Heart left ventricle (tissue), 13 donors: Measurements from ENCODE around the gene TMEM74B.

ENCODE experiments used
- POLR2A ChIP-seq, 2 donors: fragments of 450-650 bp; IDR thresholded peaks; one replicate each; pipeline ENCODE4 v1.6.1; 2017; ENCODE audit warnings: antibody characterized with exemption in 2 of 2, mild to moderate bottlenecking in 2 of 2, moderate library complexity in 2 of 2
- TF ChIP-seq, protein P1 (sequence below), 12 donors: fragments of 200-600 bp; sonication (generic) in 4 of 12; IDR thresholded peaks; one replicate each; pipeline versions ENCODE4 v1.5.0 to v1.8.0; 2018 to 2022; ENCODE audit warnings: antibody characterized with exemption in 12 of 12, mild to moderate bottlenecking in 5 of 12
- donor health status: ischemic (EF 13 %, LVEDD 7.1; RV severe dilation, severe dysfunction).
- donor health status: DM: no; HTN: yes; CAD: no.
- donor health status: DM: no; HTN: no; CAD: no.
- donor health status: ischemic (EF 25% LVEDD 6.9; RV normal size, moderate dysfunction).
- donor health status: ischemic (EF 25% LVEDD 5.7; RV mildly dilated, moderate dysfunction).
- donor health status: ischemic (EF 35%, LVEDD 5.7; RV mildly dilated, moderate dysfunction).
- donor health status: nonischemic (EF 11% LVEDD 7.7; RV severe dilation, severe dysfunction).
- donor health status: DM: yes; HTN: yes; CAD: no.
- donor health status: PGD.
- donor health status: ischemic (EF 29% LVEDD 5.4; RV normal size, mild dysfunction).
- donor health status: nonischemic (EF 23%, LVEDD 6.1; RV moderate dilation, normal function).

DNA sequence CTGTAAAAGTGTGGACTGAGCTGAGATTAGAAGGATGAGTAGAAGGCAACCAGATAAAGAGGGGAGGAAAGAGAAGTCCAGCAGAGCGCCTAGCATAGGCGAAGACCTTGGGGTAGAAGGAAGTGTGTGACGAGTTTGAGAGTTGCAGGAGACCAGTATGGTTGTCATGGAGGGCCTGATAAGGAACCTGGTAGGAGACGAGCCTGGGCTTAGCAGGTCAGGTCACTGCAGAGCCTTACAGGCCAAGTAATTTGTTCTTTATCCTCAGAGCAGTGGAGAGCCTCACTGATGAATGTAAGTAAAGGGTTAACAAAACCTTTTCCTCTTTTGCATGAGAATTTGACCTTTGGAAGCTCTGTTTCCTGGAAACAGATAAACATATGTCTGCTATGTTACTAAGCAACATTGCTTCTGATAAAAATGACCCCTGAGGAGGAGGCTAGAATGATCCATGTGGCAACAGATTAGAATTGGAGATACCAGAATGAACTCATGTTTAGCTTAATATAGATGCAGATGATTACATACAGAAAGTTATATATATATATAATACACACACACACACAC, 2.9 kb upstream of the TMEM74B start:
- TF ChIP-seq, protein P1, sequence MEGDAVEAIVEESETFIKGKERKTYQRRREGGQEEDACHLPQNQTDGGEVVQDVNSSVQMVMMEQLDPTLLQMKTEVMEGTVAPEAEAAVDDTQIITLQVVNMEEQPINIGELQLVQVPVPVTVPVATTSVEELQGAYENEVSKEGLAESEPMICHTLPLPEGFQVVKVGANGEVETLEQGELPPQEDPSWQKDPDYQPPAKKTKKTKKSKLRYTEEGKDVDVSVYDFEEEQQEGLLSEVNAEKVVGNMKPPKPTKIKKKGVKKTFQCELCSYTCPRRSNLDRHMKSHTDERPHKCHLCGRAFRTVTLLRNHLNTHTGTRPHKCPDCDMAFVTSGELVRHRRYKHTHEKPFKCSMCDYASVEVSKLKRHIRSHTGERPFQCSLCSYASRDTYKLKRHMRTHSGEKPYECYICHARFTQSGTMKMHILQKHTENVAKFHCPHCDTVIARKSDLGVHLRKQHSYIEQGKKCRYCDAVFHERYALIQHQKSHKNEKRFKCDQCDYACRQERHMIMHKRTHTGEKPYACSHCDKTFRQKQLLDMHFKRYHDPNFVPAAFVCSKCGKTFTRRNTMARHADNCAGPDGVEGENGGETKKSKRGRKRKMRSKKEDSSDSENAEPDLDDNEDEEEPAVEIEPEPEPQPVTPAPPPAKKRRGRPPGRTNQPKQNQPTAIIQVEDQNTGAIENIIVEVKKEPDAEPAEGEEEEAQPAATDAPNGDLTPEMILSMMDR (IDR thresholded peaks at IDR 0.05), result no peak
- no peak for TF ChIP-seq POLR2A (IDR thresholded peaks at IDR 0.05)
